Myocyte (in vitro differentiated cells): ENCODE data around the gene MMP8. TPM values are rescaled to one million over a fixed set of nuclear protein-coding genes. Genes with fewer than 3 reads are reported as not detected.

Experiments
- DNase-seq: peaks from one replicate; pipeline ENCODE4 v3.0.0-alpha.2; 2012; ENCODE audit warnings: low read depth
- total RNA-seq: library from RNA; depleted of rRNA; stranded (reverse); fragments of >200 nt; gene quantifications from 2 replicates; pipeline ENCODE4 v1.2.3, GENCODE V29; 2014

MMP8 gene
- total RNA-seq, 1 donor from 2014 or later: not detected

DNA sequence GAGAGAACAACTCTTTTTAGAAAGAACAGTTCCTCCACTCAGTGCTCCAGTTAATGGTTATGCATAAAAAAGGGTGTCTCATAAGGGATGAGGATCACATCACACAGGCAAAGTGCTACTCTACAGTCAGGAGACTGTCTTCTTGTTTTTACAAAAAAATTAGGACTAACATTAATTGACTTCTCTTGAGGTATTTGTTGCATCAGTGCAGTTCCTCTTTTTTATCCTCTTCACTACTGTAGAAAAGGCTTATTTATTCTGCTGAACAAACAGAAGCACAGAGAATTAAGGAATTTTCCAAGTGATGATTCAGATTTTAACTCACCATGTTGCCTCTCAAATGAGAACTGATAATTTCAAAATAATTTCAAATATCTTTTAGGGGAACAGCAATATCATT lies 1.9 kb downstream of the MMP8 start:
- no peak for DNase-seq

DNA sequence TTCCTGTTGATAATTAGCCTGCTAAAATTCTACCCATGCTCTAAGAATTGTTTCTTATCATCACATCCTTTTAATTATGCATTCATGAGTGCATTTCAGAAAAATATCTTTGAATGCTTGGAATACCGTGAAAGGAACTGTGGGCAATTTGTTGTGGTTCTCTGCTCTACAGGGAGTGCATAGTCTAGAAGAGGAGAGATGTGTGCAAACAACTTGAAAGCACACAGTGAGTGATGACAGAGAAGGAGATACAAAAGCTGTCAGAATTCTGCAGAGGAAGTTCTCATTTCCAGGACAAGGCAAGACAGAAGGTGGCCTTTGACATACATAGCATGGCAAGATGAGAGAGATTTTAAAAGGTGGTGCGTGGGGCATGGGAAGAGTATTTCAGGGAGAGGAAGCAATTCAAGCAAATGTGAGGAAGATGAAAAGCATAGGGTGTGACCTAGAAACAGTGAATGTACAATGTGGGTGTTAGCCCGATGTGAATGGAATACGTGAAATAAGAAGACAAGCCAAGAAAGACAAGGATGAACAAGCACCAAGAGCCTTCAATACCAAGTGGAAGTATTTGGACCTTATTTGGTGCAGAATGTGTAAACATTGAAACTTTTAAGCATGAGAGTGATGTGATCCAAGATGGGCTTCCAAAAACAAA lies 5.0 kb downstream of the MMP8 start:
- DNase-seq: no peak

DNA sequence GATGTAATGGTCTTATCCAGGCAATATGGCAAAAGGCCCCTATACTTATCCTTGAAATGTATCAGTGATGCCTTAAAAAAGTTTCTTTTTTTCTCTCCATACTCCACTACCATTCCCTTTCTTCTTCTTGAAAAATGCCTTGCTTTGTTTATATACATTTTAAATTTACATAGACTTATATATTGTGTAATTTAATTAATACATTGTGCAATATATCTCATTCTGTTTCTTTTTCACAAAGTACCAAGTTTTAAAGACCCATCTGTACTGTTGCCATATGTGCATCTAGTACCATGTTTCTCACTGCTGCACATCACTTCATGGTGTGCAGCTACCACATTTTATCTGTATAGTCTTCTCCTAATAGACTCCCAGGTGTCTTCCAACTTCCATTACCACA lies 7.5 kb downstream of the MMP8 start:
- no peak for DNase-seq

DNA sequence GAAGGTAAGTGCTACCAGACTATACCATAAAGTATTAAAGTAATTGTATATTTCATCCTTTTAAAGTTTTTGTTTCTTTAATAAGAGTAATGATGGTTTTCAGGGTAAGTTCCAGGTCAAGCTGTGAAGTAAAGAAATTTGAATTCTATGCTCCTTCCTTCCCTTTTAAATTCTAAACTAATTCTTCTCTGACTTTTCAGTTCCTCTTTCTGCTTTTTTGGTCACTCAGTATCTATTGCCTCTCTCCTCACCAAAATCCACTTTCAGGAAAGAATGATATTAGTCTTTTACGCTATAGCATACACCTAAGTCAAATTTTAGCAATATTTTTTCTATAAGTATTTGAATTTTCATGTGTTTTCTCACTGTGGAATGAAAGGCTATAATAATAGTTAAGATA lies 8.2 kb downstream of the MMP8 start:
- DNase-seq: no peak

DNA sequence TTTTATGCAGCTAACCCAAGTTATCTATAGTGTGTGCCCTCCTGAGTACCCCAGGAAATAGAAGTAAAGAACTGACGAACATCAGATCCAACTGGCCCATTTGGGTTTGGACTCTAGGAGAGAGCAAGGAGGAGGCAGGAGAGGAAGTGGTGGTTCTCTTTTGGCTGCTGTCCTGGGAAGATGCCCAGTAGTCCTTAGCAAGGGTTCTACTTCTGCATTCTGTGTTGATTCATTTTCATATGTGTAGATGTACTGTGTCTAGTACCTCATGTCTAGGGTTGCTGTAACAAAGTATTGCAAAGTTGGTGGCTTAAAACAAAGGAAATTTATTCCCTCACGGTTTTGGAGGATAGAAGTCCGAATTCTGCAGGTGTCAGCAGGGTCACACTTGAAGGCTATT lies 12.6 kb downstream of the MMP8 start:
- no peak for DNase-seq

DNA sequence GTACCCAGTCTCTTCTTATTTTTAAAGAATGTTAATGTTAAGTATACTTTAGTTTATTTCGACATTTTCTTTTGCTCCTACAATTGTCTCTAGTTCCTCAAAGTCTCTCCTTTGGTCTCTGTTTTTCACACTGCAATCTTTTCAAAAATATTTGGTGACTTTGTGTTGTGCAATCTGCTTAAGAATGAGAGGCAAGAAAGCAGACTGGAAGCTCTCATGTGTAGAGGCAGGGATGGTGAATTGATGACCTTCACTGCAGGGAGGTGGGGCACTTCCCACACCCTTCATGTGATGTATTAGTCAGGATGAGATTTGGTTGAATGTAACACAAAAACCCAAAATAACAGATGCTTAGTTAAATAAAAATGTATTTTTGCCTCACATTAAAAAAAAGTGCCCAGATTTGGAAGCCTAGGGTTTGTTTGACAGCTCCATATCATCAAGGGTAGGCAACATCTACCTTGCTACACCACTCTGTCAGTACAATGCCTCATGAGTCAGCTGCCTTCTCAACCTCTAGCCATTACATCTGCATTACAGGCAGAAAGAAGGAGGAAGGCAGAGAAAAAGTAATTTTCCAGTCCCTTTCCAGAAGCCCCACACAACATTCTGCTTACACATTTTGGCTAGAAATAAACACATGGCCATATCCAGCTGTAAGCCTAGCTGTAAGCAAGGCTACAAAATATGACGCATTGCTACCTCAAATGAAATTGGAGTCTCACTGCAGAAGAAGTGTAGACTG lies 15.4 kb downstream of the MMP8 start:
- DNase-seq: no peak

DNA sequence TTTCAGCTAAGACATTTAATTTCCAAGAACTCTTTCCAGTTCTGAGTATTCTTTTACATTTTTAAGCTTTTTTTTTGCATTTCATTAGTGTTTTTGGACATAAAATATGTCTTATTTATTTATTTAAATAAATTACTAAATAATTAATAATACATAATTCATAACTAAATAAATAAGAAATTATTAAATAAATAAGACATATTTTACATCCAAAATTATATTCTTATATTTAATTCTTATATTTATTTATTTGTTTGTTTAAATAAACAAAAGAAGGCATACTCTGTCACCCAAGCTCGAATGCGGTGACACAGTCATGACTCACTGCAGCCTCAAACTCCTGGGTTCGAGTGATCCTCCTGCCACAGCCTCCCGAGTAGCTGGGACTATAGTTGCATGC lies 16.1 kb downstream of the MMP8 start:
- DNase-seq: no peak

DNA sequence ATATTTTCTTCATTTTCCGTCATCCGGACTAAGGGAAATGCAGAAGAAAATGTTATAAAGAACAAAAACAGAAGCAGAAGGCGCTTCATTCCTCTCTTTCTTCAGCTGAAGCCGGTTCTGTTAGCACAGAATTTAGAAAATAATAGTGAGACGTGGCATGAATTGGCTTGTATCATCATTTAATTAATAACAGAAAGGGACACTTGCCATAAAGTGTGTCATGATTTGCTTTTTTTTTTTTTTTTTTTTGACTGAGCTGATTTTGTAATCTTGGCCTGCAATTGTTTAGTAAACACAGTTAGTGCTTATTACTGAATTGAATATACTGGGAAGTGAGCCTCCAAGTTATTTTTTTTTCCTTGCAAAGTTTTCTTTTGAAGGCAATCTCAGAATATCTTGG lies 19.1 kb downstream of the MMP8 start, which contains the start of gene MMP27:
Gene MMP27, minus strand, starts transcription at position 144 of the 400 bp plus-strand sequence. Its CDS starts 55 bp downstream, at position 89.
- no peak for DNase-seq

DNA sequence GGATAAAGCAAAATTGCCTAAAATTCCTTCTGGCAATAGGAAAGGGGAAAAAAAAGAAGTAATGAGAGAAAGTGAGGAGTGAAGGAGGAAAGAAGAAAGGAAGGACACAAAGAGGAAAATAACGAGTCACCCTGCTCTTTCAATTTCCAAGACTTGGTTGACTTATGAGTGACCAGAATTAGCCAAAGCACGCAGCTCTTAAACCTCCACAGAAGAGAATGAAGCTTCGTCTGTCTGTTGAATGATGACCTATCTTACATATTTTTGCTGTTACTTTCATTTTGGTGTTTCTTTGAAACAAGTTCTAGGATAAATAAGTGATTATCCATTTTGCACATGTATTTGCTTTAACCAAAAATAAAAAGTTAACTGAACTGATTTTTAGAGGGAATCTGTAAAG lies 19.9 kb downstream of the MMP8 start:
- DNase-seq: no peak

DNA sequence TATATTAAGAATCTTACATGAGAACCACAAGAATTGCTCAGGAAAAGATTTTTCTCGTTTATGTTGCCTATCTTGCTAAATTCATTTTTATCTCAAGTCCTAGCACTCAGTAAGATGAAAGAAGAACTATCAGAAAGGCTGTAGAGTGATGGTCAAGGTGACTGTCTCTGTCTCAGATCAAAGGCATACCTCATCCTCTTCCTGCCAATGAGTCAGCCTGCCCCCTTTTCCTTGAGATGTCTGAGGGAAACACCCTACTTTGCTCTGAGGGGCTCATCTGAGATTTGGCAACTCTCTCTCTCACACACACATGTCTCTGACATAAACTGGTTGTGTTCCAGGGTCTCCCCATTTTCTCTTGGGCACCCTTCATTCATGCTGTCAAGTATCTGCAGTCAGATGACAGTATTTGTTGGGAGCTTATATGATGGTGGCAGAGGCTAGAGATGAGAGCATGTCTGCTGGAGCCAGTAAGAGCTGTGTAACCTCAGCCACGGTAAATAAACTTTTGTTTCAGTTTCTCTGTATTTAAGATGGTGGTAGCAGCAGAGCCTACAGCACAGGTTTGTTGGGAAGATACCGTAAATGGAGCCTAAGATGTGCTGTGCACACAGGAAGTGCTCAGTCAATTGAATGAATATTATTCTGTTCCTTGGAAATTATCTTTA lies 20.8 kb downstream of the MMP8 start:
- DNase-seq: no peak

DNA sequence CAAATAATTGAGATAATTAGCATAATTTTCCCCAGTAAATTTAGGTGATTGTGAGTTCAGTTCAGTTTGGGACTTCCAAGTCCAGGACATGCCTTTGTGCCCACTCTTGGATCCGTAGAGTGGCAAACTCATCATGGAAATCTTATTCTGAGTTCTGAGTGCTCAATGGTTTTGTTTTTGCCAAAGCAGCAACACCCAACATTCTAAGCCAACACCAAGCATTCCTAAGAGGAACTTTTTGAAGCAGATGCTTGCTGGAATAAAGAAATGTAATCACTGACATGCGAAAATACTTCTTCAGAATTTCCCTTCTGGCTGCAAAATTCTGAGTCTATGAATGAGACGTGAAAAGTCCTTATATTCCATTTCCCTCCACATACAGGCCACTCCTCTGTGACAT lies 29.6 kb downstream of the MMP8 start:
- no peak for DNase-seq

DNA sequence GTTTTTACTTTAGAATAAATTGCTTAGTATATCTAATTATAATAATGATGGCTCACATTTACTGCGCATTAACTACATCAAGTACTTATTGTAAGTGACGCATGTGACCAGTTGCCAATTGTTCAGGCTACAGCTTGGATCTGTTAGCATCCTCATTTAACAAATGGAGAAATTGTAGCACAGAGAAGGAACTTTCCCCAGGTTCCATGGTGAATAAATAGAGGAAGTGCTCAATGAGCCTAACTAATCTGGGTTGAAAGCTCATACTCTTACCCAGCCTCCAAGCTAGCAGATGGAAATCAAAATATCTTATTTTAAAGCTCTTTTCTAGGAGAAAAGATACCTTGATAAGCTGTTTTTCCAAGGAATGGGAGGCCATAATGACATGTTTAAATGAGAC lies 39.0 kb downstream of the MMP8 start:
- no peak for DNase-seq

DNA sequence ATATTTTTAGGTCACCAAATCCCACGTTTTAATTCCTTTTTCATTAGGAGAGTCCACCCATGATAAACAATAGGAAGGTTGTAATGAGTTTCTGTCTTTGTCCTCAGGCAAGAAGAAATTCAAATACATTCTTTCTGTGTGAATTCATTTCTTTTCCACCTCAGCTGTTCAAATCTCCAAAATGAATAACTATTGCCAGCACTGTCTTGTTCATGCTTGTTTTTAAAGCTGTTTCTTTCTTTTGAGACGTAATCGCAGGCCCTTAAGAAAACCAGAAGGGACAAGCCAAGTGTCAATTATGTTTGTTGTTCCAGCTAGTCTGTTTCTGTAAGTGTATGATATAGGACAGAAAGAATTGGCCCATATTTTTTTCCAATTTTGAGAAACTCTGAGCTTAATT lies 39.4 kb downstream of the MMP8 start:
- no peak for DNase-seq

DNA sequence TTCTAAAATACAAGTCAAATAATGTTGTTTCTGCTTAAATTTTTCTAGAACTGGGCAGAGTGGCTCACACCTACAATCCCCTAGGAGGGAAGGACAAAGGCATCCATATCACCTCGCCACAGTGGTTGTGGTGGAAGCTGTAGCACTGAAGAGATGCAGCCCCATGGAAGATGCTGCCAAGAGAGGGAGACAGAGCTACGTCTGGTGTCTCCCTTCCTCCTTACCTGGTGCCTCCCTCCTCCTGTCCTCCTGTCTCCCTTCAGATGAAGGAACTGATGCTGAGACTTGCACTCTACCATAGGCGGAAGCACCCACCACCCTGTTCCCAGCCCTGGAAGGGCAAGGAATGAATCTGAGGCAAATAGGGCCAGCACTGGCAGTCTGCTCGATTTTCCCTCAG lies 41.5 kb downstream of the MMP8 start:
- DNase-seq: no peak

DNA sequence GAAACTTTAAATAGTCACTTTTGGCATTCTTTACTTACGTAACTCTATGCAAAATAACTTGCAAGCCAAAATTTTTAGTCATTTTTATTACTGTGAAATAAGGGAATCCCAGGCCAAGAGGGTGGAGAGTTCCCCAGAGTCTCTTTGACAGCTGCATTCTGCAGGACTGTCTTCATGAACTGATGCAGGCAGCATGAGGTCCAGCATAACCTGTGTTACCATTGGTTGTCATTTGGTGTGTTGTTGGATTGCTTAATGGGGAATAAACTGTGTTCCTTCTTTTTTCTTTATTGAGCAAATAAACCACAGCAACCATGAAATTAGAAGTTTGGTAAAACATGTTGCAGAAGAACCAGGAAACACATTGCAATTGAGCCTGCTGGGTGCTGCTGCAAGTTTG lies 43.8 kb downstream of the MMP8 start:
- peak; percentile 34 for DNase-seq

DNA sequence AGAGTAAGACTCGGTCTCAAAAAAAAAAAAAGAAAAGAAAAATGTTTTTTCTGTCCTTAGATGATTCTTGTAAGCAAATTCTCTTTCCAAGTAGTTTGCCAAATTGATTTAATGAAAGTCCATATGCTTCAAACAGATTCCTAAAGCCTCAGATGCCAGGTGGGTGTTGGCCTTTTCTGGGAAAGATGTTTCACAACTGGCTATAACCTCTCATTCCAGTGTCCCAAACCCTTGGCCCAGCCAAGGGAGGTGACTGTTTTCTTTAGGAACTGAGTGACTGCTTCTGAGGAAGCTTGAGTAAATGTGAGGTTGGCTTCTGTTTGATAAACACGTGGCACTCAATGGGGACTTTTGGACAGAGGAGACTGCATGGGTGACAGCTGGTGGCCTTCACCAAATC lies 46.7 kb downstream of the MMP8 start:
- no peak for DNase-seq

DNA sequence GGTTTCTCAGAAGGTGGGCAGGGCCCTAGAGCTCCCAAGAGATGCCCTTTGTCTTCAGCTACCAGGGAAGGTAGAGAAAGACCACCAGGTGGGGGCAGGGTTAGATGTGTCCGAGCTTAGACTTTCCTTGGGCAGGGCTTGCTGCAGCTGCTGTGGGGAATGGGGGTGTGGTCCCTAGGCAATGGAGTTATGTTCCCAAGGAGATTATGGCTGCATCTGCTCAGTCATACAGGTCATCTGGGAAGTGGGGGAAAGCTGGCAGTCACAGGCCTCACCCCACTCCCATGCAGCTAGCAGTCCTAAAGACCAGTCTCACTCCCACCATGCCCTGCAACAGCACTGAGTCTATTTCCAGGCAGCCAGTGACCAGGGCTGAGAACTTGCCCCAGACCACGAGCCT lies 48.7 kb downstream of the MMP8 start:
- DNase-seq: peak; percentile 50

DNA sequence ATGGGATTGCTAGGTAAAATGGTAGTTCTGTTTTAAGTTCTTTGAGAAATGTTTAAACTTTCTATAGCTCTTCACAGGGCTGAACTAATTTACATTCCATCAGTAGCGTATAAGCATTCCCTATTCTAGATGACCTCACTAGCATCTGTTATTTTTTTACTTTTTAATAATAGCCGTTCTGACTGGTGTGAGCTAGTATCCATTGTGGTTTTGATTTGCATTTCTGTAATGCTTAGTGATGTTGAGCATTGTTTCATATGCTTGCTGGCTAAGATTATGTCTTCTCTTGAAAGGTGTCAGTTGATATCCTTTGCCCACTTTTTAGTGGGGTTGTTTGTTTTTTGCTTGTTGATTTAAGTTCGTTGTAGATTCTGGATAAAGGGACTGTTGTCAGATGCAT lies 55.1 kb downstream of the MMP8 start:
- DNase-seq: no peak

DNA sequence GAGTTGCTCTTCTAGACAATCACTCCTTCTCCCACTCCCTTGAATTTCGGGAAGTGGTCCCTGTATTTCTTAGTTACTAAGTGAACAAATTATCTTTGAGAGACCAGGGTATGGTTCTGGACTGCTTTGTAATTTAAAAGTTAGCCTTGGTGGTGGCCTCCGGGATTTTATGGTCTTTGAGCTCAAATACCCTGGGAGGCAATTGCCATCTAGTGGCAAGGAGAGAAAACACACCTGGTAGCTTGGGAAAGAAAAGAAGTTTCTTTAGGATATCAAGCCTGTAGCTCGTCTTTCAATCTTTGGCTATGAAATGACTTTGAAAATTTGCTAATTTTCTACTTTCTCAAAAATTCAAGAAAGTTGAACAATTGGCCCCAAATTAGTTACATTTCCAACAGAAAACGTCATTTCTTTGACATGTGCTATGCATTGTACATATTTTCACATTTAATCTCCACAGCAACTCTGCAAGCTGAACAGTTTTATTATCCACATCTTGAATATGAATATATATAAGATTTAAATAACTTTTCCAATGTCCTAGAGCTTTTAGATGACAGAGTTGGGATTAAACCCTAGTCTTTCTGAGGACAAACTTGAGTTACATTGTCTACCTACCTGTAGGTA lies 58.3 kb downstream of the MMP8 start:
- peak; percentile 59 for DNase-seq

DNA sequence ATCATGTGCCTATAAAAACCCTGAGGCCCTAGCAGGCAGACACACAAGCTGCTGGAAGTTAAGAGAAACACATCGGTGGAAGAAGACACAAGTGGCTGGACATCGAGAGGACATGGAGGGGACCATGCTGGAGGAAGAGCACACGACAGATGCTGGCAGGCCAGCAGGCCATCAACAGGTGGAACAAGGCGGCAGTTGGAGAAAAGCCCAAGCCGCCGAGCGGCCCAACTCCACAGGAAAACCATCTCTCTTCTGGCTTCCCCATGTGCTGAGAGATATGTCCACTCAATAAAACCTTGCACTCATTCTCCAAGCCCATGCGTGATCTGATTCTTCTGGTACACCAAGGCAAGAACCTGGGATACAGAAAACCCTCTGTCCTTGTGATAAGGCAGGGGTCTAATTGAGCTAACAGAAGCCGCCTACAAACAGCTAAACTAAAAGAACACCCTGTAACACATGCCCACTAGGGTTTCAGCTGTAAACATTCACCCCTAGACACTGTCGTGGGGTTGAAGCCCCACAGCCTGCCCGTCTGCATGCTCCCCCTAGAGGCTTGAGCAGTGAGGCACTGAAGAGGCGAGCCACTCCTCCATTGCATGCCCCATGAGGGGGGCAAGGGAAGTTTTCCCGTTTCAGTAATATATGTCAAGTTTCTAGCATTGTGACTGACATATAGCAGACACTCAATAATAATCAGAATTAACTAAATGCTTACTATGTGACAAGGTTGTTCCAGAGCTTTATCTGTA lies 60.6 kb downstream of the MMP8 start:
- DNase-seq: no peak

DNA sequence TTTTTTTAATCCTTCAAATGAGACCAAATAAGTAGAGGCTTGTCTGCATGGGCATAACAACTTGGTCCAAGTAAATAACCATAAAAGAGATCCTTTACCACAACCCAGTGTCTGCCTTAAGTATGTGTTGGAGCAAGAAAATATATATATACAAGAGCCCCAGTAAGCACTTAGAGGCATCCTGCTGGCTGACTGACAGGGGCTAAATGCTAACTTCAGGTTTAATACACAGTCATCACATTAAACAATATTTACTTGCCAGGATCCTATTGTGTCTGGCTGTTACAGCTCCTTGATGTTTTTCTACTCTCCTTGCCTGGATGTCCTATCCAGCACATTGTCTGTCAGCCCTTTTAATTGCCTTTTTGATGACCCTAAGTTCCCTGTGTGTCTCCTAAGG lies 62.1 kb downstream of the MMP8 start:
- no peak for DNase-seq
